A673 (cell line): Measurements from ENCODE around the gene OR52N1.

ENCODE experiments used
- EZH2 ChIP-seq: fragments of 200-600 bp; sonication (generic); IDR thresholded peaks from 2 replicates; pipeline ENCODE4 v1.6.1; 2017; ENCODE audit warnings: borderline replicate concordance, low read depth, mild to moderate bottlenecking, mixed read lengths, antibody characterized with exemption, low read length; ENCODE audit not compliant: poor library complexity, severe bottlenecking
- TF ChIP-seq, protein P1 (sequence below): fragments of 300-800, 200-600 bp; sonication (generic); conservative IDR thresholded peaks from 2 replicates; pipeline ENCODE4 v1.5.1; 2017; ENCODE audit warnings: low read depth, mild to moderate bottlenecking, antibody characterized with exemption, low read length, moderate library complexity, mixed read lengths

DNA sequence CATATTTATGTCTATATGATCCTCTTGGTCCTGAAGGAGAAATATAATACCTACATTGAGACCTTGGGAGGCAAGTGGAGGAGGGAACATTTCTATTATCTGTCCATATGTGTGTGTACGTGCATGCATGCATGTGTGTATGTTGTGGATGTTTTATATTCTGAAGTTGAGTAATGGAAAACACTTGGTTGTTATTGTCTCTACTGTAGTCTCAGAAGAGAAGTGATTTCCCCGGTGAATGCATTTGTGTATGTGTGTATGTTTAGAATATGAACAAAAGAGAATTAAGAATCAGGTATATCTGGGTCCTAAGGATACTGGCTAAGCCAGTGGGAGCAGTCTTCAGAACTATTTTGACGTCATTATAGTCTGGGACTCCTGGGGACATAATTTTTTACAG, at the start of gene OR52N1:
- TF ChIP-seq, protein P1, sequence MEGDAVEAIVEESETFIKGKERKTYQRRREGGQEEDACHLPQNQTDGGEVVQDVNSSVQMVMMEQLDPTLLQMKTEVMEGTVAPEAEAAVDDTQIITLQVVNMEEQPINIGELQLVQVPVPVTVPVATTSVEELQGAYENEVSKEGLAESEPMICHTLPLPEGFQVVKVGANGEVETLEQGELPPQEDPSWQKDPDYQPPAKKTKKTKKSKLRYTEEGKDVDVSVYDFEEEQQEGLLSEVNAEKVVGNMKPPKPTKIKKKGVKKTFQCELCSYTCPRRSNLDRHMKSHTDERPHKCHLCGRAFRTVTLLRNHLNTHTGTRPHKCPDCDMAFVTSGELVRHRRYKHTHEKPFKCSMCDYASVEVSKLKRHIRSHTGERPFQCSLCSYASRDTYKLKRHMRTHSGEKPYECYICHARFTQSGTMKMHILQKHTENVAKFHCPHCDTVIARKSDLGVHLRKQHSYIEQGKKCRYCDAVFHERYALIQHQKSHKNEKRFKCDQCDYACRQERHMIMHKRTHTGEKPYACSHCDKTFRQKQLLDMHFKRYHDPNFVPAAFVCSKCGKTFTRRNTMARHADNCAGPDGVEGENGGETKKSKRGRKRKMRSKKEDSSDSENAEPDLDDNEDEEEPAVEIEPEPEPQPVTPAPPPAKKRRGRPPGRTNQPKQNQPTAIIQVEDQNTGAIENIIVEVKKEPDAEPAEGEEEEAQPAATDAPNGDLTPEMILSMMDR, result no peak
- no peak for TF ChIP-seq EZH2
